Testis (tissue), 2 donors: ENCODE results near the gene PIAS4.

Experiments used
- POLR2A ChIP-seq: fragments of 450-650 bp; IDR thresholded peaks from one replicate; pipeline ENCODE4 v1.6.1; 2017; ENCODE audit warnings: antibody characterized with exemption, mild to moderate bottlenecking, moderate library complexity
- TF ChIP-seq, protein P1 (sequence below), 3 experiments: fragments of 450-650 bp in 2 of 3; fragments of 200-600 bp in 1 of 3; sonication (generic) in 1 of 3; IDR thresholded peaks; one replicate each; pipeline ENCODE4 v1.5.1; 2016 to 2019; ENCODE audit warnings: antibody characterized with exemption in 3 of 3, mild to moderate bottlenecking in 2 of 3, moderate library complexity in 1 of 3

DNA sequence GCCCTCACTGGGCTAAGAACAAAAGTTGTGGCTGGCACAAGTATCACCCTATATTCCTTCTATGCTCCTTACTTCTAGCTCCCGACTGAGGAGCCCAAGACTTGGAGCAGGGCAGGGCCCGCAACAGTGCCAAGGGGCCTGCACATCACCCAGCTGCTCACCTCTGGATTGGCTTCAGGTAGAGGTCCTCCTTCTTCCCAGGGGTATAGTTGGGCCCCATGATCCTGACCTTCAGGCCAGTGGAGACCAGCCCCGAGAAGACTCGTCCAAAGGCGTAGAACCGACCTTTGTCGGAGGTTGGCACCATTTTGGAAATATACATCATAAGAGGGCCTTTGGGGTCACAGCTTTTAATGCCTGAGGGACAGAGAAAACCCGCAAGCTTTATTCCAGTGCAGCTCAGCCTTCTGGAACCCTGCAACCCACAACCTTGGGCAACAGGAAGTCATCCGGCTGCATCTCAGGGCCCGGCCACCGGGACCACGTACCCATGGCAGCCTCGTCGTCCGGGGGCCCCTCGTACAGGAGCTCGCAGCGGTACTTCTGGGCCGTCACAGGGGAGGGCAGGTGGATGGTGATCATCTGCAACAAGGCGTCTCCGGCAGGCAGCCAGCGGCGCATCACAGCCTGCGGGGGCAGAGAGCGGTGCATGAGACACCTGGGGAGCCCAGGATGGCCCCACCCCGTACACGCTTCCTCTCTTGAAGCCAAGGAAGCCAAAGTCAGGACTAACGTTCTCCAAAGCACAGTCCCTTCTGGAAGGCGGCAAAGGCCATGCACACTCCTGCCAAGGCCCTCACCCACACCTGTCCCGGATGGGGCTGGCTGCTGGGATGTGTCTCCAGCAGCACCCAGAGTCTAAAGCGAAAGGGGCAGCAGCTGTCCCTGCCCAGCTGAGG, 26.9 kb upstream of the PIAS4 start:
- TF ChIP-seq, protein P1, sequence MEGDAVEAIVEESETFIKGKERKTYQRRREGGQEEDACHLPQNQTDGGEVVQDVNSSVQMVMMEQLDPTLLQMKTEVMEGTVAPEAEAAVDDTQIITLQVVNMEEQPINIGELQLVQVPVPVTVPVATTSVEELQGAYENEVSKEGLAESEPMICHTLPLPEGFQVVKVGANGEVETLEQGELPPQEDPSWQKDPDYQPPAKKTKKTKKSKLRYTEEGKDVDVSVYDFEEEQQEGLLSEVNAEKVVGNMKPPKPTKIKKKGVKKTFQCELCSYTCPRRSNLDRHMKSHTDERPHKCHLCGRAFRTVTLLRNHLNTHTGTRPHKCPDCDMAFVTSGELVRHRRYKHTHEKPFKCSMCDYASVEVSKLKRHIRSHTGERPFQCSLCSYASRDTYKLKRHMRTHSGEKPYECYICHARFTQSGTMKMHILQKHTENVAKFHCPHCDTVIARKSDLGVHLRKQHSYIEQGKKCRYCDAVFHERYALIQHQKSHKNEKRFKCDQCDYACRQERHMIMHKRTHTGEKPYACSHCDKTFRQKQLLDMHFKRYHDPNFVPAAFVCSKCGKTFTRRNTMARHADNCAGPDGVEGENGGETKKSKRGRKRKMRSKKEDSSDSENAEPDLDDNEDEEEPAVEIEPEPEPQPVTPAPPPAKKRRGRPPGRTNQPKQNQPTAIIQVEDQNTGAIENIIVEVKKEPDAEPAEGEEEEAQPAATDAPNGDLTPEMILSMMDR (IDR thresholded peaks at IDR 0.05): no peak
- no peak for TF ChIP-seq POLR2A
